Endothelial cell (in vitro differentiated cells): ENCODE results near the gene ZNF581. TPM values are rescaled to one million over a fixed set of nuclear protein-coding genes. Genes with fewer than 3 reads are reported as not detected.

Source experiments
- DNase-seq: peaks from one replicate; pipeline ENCODE4 v3.0.0; 2021; ENCODE audit warnings: low spot score
- H3K27ac Mint-ChIP-seq: one replicate; pipeline ENCODE4 v1.8.0; 2021; ENCODE audit warnings: mixed read lengths, inconsistent platforms; ENCODE audit not compliant: unreplicated experiment
- H3K27me3 Mint-ChIP-seq: one replicate; pipeline ENCODE4 v1.8.0; 2021; ENCODE audit warnings: mild to moderate bottlenecking, moderate library complexity, mixed read lengths, inconsistent platforms; ENCODE audit not compliant: unreplicated experiment
- H3K36me3 Mint-ChIP-seq: one replicate; pipeline ENCODE4 v1.8.0; 2021; ENCODE audit warnings: mild to moderate bottlenecking, low read depth, mixed read lengths, inconsistent platforms; ENCODE audit not compliant: unreplicated experiment
- H3K4me1 Mint-ChIP-seq: one replicate; pipeline ENCODE4 v1.8.0; 2021; ENCODE audit warnings: mild to moderate bottlenecking, mixed read lengths, inconsistent platforms; ENCODE audit not compliant: unreplicated experiment
- H3K4me3 Mint-ChIP-seq: one replicate; pipeline ENCODE4 v1.8.0; 2021; ENCODE audit warnings: mild to moderate bottlenecking, mixed read lengths, inconsistent platforms; ENCODE audit not compliant: unreplicated experiment
- H3K9me3 Mint-ChIP-seq: one replicate; pipeline ENCODE4 v1.8.0; 2021; ENCODE audit warnings: mixed read lengths, inconsistent platforms; ENCODE audit not compliant: unreplicated experiment
- total RNA-seq: library from RNA; stranded (reverse); fragmentation: NEBNext Ultra II Directional; extraction: Animal tissue kit (Norgen Biotek cat#: 25700); gene quantifications from one replicate; pipeline ENCODE4 v1.2.1, GENCODE V29; 2021; ENCODE audit not compliant: unreplicated experiment
- TF ChIP-seq, protein P1 (sequence below): fragments of 200-600 bp; sonication (generic); IDR thresholded peaks from one replicate; pipeline ENCODE4 v1.5.0; 2021; ENCODE audit warnings: antibody characterized with exemption; ENCODE audit not compliant: unreplicated experiment

ZNF581 gene
- total RNA-seq, 1 donor from 2014 or later, result 47.2 TPM

DNA sequence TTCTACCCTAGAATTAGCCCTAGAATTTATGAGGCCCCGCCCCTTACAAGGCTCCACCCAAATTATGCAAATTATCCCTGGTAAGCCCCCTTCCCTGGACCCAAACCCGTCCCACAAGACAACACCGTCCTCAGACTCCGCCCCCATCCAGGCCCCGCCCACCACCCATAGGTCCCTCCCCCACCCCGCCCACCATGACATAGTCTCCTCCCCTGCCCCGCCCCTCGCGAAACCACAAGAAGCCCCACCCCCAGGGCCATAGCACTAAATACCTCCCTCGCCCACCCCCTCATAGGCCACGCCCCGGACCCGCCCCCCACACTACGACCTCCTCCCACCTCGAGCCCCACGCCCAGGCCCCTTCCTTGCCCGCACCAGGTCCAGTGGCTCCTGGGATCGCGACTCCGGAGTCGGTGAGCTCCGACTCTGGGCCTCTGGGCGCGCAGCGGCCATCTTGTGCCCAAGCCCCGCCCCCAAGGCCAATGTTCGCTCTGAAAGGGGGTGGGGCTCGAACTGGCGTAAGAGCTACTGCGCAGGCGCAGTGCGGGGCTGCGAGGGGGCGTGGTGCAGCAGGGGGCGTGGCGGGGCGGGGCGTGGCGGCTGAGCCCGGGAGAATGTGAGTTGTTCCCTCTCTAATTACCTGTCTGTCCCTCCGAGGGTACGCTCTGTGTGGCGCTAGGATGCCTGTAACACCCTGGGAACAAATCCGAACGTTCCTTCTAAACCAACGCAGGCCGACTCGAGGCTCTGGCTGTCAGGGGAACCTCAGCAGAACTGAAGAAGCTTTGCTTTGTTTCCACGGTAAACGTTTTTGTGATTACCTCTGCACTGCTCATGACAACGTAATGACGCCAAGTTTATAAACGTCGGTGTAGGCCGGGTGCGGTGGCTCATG, 19.1 kb upstream of the ZNF581 start, which contains the start of gene ZNF784:
TSS of gene ZNF784 (minus strand) at position 458 of the 895 bp plus-strand sequence. CDS start at position 453, 5 bp downstream.
- peak; percentile 97 for DNase-seq
- Mint-ChIP-seq H3K4me3 (peak within 1 kb of the TSS; percentile 89), H3K4me1 (peaks cover 16% of the 10 kb centered on the region), H3K9me3 (no peaks in the 10 kb centered on the region), H3K27ac (peak within 1 kb of the TSS; percentile 74), H3K27me3 (peaks cover 7% of the 10 kb centered on the region), H3K36me3 (peaks cover 7% of the 10 kb centered on the region)
- TF ChIP-seq, protein P1, sequence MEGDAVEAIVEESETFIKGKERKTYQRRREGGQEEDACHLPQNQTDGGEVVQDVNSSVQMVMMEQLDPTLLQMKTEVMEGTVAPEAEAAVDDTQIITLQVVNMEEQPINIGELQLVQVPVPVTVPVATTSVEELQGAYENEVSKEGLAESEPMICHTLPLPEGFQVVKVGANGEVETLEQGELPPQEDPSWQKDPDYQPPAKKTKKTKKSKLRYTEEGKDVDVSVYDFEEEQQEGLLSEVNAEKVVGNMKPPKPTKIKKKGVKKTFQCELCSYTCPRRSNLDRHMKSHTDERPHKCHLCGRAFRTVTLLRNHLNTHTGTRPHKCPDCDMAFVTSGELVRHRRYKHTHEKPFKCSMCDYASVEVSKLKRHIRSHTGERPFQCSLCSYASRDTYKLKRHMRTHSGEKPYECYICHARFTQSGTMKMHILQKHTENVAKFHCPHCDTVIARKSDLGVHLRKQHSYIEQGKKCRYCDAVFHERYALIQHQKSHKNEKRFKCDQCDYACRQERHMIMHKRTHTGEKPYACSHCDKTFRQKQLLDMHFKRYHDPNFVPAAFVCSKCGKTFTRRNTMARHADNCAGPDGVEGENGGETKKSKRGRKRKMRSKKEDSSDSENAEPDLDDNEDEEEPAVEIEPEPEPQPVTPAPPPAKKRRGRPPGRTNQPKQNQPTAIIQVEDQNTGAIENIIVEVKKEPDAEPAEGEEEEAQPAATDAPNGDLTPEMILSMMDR, result no peak

DNA sequence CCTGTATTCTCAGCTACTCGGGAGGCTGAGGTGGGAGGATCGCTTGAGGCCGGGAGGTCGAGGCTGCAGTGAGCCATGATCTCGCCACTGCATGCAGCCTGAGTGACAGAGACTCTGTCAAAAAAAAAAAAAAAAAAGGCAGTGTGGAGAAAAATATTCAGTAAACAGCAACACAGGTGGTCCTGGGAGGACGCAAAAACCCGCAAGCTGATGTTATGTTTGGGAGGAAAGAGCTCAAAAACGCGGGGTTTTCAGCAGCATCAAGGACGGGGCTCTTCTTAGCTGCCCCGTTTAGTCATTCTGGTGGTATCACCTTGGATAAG, 18.5 kb upstream of the ZNF581 start:
- peaks cover 16% of the 10 kb centered on the region for H3K4me1 Mint-ChIP-seq

DNA sequence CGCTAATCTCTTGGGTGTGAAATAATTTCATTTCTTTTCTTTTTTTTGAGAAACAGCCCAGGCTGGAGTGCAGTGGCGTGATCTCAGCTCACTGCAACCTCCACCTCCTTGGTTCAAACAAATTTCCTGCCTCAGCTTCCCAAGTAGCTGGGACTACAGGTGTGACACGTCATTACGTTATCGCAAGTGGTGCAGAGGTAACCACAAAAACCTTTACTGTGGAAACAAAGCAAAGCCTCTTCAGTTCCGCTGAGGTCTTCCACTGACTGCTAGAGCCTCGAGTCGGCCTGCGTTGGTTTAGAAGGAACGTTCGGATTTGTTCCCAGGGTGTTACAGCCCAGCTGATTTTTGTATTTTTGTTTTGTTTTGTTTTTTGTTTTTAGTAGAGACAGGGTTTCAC, 17.1 kb upstream of the ZNF581 start:
- TF ChIP-seq, protein P1, result no peak
- H3K36me3 Mint-ChIP-seq, result peaks cover 7% of the 10 kb centered on the region
- no peak for DNase-seq
- H3K4me1 Mint-ChIP-seq, result peaks cover 16% of the 10 kb centered on the region
- no peak overlapping the region for H3K4me3 Mint-ChIP-seq
- H3K27ac Mint-ChIP-seq, result no peak overlapping the region
- H3K9me3 Mint-ChIP-seq, result no peaks in the 10 kb centered on the region
- peaks cover 7% of the 10 kb centered on the region for H3K27me3 Mint-ChIP-seq

More for the DNA sequence above, 18.5 kb upstream of the ZNF581 start:
- no peak for DNase-seq
- no peaks in the 10 kb centered on the region for H3K9me3 Mint-ChIP-seq
- H3K4me3 Mint-ChIP-seq, result peak overlapping the region; percentile 89
- peaks cover 7% of the 10 kb centered on the region for H3K36me3 Mint-ChIP-seq
- peak overlapping the region; percentile 74 for H3K27ac Mint-ChIP-seq
- TF ChIP-seq, protein P1, result no peak
- peaks cover 7% of the 10 kb centered on the region for H3K27me3 Mint-ChIP-seq

DNA sequence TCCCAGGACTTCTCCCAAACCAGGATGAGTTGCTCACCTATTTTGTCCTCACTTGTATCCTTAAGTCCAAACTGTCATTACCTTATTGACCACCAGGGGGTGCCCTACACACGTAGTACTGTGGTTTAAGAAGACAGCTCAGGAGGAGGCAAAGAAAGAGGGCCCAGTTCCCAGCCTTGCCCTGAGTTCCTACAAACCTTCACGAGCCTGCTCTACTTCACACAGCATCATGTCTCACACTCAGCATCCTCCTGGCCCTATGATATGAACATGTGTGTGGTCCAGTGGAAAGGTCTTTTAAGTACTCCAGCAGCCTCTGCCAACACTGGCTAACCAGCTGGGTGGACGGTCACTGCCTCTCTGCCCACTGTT, 11.0 kb upstream of the ZNF581 start:
- no peaks in the 10 kb centered on the region for H3K9me3 Mint-ChIP-seq
- H3K4me1 Mint-ChIP-seq, result peaks cover 20% of the 10 kb centered on the region
- TF ChIP-seq, protein P1, result peak; percentile 90
- H3K27me3 Mint-ChIP-seq, result peaks cover 15% of the 10 kb centered on the region
- H3K27ac Mint-ChIP-seq, result no peak overlapping the region
- DNase-seq, result peak; percentile 87
- no peak overlapping the region for H3K4me3 Mint-ChIP-seq
- peaks cover 7% of the 10 kb centered on the region for H3K36me3 Mint-ChIP-seq

DNA sequence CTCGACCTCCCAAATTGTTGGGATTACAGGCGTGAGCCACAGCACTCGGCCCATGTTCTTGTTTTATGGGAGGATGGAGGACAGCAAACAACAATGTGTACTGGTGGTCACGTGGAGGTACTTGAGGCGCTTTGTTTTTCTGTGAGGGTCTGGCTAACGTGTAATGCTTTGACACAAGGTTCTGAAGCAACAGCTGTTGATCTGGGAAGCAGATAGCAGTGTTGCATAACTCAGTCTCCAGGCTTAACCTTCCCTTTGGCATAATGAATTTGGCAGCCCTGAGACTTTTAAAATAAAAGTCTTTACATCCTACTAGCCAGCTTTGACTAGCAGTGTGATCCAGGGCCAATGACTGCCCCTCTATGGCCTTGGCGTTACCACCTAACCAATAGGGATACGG, 9.6 kb upstream of the ZNF581 start:
- Mint-ChIP-seq H3K4me3 (peak overlapping the region; percentile 47), H3K27ac (no peak overlapping the region), H3K4me1 (peaks cover 20% of the 10 kb centered on the region), H3K27me3 (peaks cover 17% of the 10 kb centered on the region), H3K36me3 (peaks cover 12% of the 10 kb centered on the region), H3K9me3 (no peaks in the 10 kb centered on the region)
- TF ChIP-seq, protein P1, result no peak
- no peak for DNase-seq
